ENCODE data around the gene CAPS2. TPM values are rescaled to one million over a fixed set of nuclear protein-coding genes. Genes with fewer than 3 reads are reported as not detected.

The CAPS2 gene
- total RNA-seq, 1 experiment from 2014 or later = 4.2 TPM

- TF ChIP-seq ARID4B (CRISPR knock-in tag; IDR thresholded peaks at IDR 0.05; ENCODE audit: borderline replicate concordance) = no peak
- no peak for TF ChIP-seq TEAD4 (CRISPR knock-in tag; IDR thresholded peaks at IDR 0.05)
- TF ChIP-seq FOXP4 (CRISPR knock-in tag; IDR thresholded peaks at IDR 0.05) = no peak
- TF ChIP-seq ZNF121 (CRISPR knock-in tag; IDR thresholded peaks at IDR 0.05) = no peak
- TF ChIP-seq MXD4 (CRISPR knock-in tag; IDR thresholded peaks at IDR 0.05; ENCODE audit: borderline replicate concordance) = no peak
- TF ChIP-seq USF2 (CRISPR knock-in tag; IDR thresholded peaks at IDR 0.05) = no peak
Observed at GRCh38 chr12:75289753-75290152, 40.4 kb downstream of the CAPS2 start (continued).

- ChIA-PET CTCF (no interaction called here), POLR2A (no interaction called here)
- H3K9me3 Mint-ChIP-seq = no peaks in the 10 kb centered on the region
- no peak for ATAC-seq
- H3K4me3 Mint-ChIP-seq = no peak overlapping the region
- no peak overlapping the region for H3K27ac Mint-ChIP-seq
- DNase-seq (ENCODE audit: low spot score) = no peak
- no peaks in the 10 kb centered on the region for H3K27me3 Mint-ChIP-seq (ENCODE audit: low read depth)
- H3K4me1 Mint-ChIP-seq = peaks cover 3% of the 10 kb centered on the region
- H3K36me3 Mint-ChIP-seq = no peaks in the 10 kb centered on the region
- TF ChIP-seq NR2C2 (CRISPR knock-in tag; IDR thresholded peaks at IDR 0.05) (no peak), ZNF317 (CRISPR knock-in tag; IDR thresholded peaks at IDR 0.05; ENCODE audit: borderline replicate concordance, low read depth) (no peak), HMGXB4 (CRISPR knock-in tag; IDR thresholded peaks at IDR 0.05) (no peak), FOXJ3 (CRISPR knock-in tag; IDR thresholded peaks at IDR 0.05; ENCODE audit: borderline replicate concordance) (no peak)
Observed at GRCh38 chr12:75288860-75289259, 41.3 kb downstream of the CAPS2 start.

- H3K36me3 Mint-ChIP-seq = no peaks in the 10 kb centered on the region
- DNase-seq (ENCODE audit: low spot score) (no peak), ATAC-seq (no peak)
- ChIA-PET POLR2A (no interaction called here), CTCF (no interaction called here)
- H3K4me1 Mint-ChIP-seq = peaks cover 3% of the 10 kb centered on the region; the same call in 1 of the 2 replicates
- no peaks in the 10 kb centered on the region for H3K27me3 Mint-ChIP-seq (ENCODE audit: low read depth)
- no peak overlapping the region for H3K4me3 Mint-ChIP-seq
- H3K9me3 Mint-ChIP-seq = no peaks in the 10 kb centered on the region
- H3K27ac Mint-ChIP-seq = no peak overlapping the region
- TF ChIP-seq TCF7 (CRISPR knock-in tag; IDR thresholded peaks at IDR 0.05; ENCODE audit: low read depth) = no peak
- TF ChIP-seq NFYB (CRISPR knock-in tag; conservative IDR thresholded peaks at IDR 0.05; ENCODE audit: low read depth) = no peak
- TF ChIP-seq ZNF396 (CRISPR knock-in tag; IDR thresholded peaks at IDR 0.05; ENCODE audit: borderline replicate concordance) = no peak
- TF ChIP-seq ZNF423 (CRISPR knock-in tag; IDR thresholded peaks at IDR 0.05) = no peak
- no peak for TF ChIP-seq NR3C1 (CRISPR knock-in tag; conservative IDR thresholded peaks at IDR 0.05; ENCODE audit: low read depth)
- TF ChIP-seq ZNF512 (CRISPR knock-in tag; IDR thresholded peaks at IDR 0.05; ENCODE audit: borderline replicate concordance) = no peak
- no peak for TF ChIP-seq MAX (CRISPR knock-in tag; IDR thresholded peaks at IDR 0.05)
- no peak for TF ChIP-seq E2F4 (CRISPR knock-in tag; IDR thresholded peaks at IDR 0.05; ENCODE audit: borderline replicate concordance, low read depth)
- no peak for TF ChIP-seq ZNF425 (CRISPR knock-in tag; conservative IDR thresholded peaks at IDR 0.05)
Observed at GRCh38 chr12:75275702-75276101, 54.4 kb downstream of the CAPS2 start.

Measured in WTC11 (cell line).